Esophagus squamous epithelium (tissue), 4 donors: ENCODE results near the gene FCRL6.

Source experiments
- POLR2A ChIP-seq, 4 donors: fragments of 450-650 bp; IDR thresholded peaks; one replicate each; pipeline ENCODE4 v1.6.1; 2017; ENCODE audit warnings: antibody characterized with exemption in 4 of 4, mild to moderate bottlenecking in 4 of 4, moderate library complexity in 3 of 4
- TF ChIP-seq, protein P1 (sequence below), 6 experiments: fragments of 450-650 bp in 4 of 6; fragments of 200-600 bp in 2 of 6; sonication (generic) in 2 of 6; IDR thresholded peaks; one replicate each; pipeline ENCODE4 v1.5.1; 2016 to 2019; ENCODE audit warnings: antibody characterized with exemption in 6 of 6, mild to moderate bottlenecking in 4 of 6, moderate library complexity in 4 of 6

DNA sequence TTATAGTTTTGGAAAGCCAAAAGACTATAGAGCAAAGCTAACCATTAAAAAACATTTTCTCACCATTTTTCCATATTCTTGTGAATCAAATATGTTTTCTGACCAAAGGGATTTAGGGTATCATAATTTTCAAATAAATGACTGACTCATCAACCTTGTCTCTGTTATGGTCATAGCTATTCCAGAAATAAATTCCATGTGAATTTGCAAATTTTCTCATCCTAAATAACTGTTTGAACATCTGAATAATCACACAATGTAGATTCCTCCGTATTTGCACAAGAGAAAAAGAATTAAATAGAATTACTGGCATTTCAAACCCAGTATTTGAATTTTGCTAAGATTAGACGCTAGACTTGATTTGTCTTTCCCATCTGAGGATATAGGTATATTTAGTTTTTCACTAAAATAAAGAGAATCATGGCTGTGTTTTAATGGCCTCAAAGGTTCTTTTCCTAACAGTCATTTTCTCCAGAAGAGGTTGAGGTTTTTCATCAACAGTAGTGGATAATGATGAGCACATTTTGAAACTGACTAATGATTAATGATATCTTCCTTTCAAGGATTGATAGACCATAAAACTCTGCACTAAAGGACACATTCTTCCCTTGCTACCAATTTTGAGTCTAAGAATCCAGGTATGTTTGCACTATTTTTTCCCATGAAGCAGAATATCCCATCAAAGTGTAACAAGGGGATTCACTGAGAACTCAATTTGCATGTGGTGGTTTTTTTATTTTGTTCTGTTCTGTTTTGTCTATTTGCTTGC, 30.8 kb upstream of the FCRL6 start:
- TF ChIP-seq, protein P1, sequence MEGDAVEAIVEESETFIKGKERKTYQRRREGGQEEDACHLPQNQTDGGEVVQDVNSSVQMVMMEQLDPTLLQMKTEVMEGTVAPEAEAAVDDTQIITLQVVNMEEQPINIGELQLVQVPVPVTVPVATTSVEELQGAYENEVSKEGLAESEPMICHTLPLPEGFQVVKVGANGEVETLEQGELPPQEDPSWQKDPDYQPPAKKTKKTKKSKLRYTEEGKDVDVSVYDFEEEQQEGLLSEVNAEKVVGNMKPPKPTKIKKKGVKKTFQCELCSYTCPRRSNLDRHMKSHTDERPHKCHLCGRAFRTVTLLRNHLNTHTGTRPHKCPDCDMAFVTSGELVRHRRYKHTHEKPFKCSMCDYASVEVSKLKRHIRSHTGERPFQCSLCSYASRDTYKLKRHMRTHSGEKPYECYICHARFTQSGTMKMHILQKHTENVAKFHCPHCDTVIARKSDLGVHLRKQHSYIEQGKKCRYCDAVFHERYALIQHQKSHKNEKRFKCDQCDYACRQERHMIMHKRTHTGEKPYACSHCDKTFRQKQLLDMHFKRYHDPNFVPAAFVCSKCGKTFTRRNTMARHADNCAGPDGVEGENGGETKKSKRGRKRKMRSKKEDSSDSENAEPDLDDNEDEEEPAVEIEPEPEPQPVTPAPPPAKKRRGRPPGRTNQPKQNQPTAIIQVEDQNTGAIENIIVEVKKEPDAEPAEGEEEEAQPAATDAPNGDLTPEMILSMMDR (IDR thresholded peaks at IDR 0.05): no peak
- TF ChIP-seq POLR2A (IDR thresholded peaks at IDR 0.05): no peak
